NB4 (cell line): Measurements from ENCODE around the gene UGT2A3.
"Not testable (repeated sequence)": the region's sequence is repeated elsewhere in the genome, so short reads cannot be mapped to it uniquely, and the experiment has no call there.

Experiments used
- DNase-seq: peaks from one replicate; pipeline ENCODE4 v3.0.0; 2010; ENCODE audit warnings: low read depth
- H3K4me3 ChIP-seq: one replicate; pipeline ENCODE4 v1.5.1; 2011; ENCODE audit warnings: mild to moderate bottlenecking, low read depth, low read length, moderate library complexity
- CTCF ChIP-seq: IDR thresholded peaks from one replicate; pipeline ENCODE4 v1.5.1; 2012; ENCODE audit warnings: low read depth, low read length
- MAX ChIP-seq: IDR thresholded peaks from 2 replicates; pipeline ENCODE4 v1.6.1; 2011; ENCODE audit warnings: low read depth, low read length
- MYC ChIP-seq: IDR thresholded peaks from 2 replicates; pipeline ENCODE4 v1.6.1; 2011; ENCODE audit warnings: low read depth, low read length
- POLR2A ChIP-seq: IDR thresholded peaks from 2 replicates; pipeline ENCODE4 v1.6.1; 2011; ENCODE audit warnings: mild to moderate bottlenecking; ENCODE audit not compliant: insufficient read length; ENCODE audit errors: extremely low read depth

UGT2A3 gene

GRCh38 chr4:68951806-68952585 lies 392 bp upstream of the UGT2A3 start:
- no peak overlapping the region for H3K4me3 ChIP-seq
- DNase-seq: no peak
- TF ChIP-seq MYC: no peak

- no peak for DNase-seq
- no peak for TF ChIP-seq CTCF
- no peak for TF ChIP-seq MAX
- TF ChIP-seq MYC: no peak
- TF ChIP-seq POLR2A: no peak
- H3K4me3 ChIP-seq: no peak overlapping the region
Observed at GRCh38 chr4:68950033-68950432, 1.6 kb downstream of the UGT2A3 start.

- TF ChIP-seq MAX (no peak), POLR2A (no peak), CTCF (no peak), MYC (no peak)
- no peak for DNase-seq
- no peak overlapping the region for H3K4me3 ChIP-seq
Observed at GRCh38 chr4:68948985-68949384, 2.6 kb downstream of the UGT2A3 start.

- no peak for DNase-seq
- H3K4me3 ChIP-seq: no peak overlapping the region
- no peak for TF ChIP-seq MYC
Observed at GRCh38 chr4:68948044-68948743, 3.4 kb downstream of the UGT2A3 start.

GRCh38 chr4:68929076-68929737 lies 22.4 kb downstream of the UGT2A3 start:
- H3K4me3 ChIP-seq: no peak overlapping the region
- no peak for DNase-seq
- TF ChIP-seq MAX: no peak
- TF ChIP-seq MYC: no peak
- no peak for TF ChIP-seq POLR2A
- TF ChIP-seq CTCF: no peak

- DNase-seq: no peak
- H3K4me3 ChIP-seq: no peak overlapping the region
Observed at GRCh38 chr4:68927165-68927564, 24.4 kb downstream of the UGT2A3 start.

DNA sequence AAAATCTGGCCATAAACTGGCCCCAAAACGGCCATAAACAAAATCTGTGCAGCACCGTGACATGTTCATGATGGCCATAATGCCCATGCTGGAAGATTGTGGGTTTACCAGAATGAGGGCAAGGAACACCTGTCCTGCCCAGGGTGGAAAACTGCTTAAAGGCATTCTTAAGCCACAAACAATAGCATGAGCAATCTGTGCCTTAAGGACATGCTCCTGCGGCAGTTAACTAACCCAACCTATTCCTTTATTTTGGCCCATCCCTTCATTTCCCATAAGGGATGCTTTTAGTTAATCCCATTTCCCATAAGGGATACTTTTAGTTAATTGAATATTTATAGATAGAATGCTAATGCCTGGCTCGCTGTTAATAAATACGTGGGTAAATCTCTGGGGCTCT lies 29.4 kb downstream of the UGT2A3 start:
- not testable (repeated sequence) for DNase-seq, H3K4me3 ChIP-seq

More at GRCh38 chr4:68927165-68927564, 24.4 kb downstream of the UGT2A3 start:
- TF ChIP-seq MAX: no peak
- TF ChIP-seq POLR2A: no peak
- no peak for TF ChIP-seq CTCF
- TF ChIP-seq MYC: no peak
